RWPE2 (cell line): ENCODE measurements around the gene CD79B.

Experiments used
- ATAC-seq: fragments of 200-7000 bp; cut with Tn5 transposase; 3 replicates; pipeline ENCODE4 v1.9.1; 2021; ENCODE audit warnings: low read depth
- DNase-seq: peaks from one replicate; pipeline ENCODE4 v3.0.0-alpha.2; 2020; ENCODE audit warnings: low spot score
- H3K27ac ChIP-seq: fragments of 450-650 bp; 2 replicates; pipeline ENCODE4 v1.5.1; 2017; ENCODE audit warnings: mild to moderate bottlenecking; ENCODE audit not compliant: poor library complexity, severe bottlenecking
- H3K27me3 ChIP-seq: fragments of 250-450 bp; sonication (Bioruptor Pico); 2 replicates; pipeline ENCODE4 v1.5.1; 2021; ENCODE audit warnings: mild to moderate bottlenecking, moderate library complexity; ENCODE audit not compliant: insufficient read depth, poor library complexity, severe bottlenecking
- H3K36me3 ChIP-seq: fragments of 250-450 bp; sonication (Bioruptor Pico); 2 replicates; pipeline ENCODE4 v1.5.1; 2020; ENCODE audit warnings: low read depth, mild to moderate bottlenecking, moderate library complexity
- H3K4me1 ChIP-seq: fragments of 250-450 bp; sonication (Bioruptor Pico); 2 replicates; pipeline ENCODE4 v1.5.1; 2021; ENCODE audit warnings: mild to moderate bottlenecking, moderate library complexity; ENCODE audit not compliant: insufficient read depth, poor library complexity, severe bottlenecking
- H3K4me3 ChIP-seq: fragments of 250-450 bp; sonication (Bioruptor Pico); 2 replicates; pipeline ENCODE4 v1.5.1; 2021; ENCODE audit warnings: mild to moderate bottlenecking, moderate library complexity; ENCODE audit not compliant: severe bottlenecking
- H3K9me3 ChIP-seq: fragments of 250-450 bp; sonication (Bioruptor Pico); 2 replicates; pipeline ENCODE4 v1.5.1; 2021; ENCODE audit warnings: mild to moderate bottlenecking, moderate library complexity; ENCODE audit not compliant: severe bottlenecking
- CTCF ChIP-seq: fragments of 450-650 bp; IDR thresholded peaks from one replicate; pipeline ENCODE4 v1.5.1; 2017; ENCODE audit warnings: mild to moderate bottlenecking, moderate library complexity; ENCODE audit not compliant: poor library complexity, severe bottlenecking

The CD79B gene

DNA sequence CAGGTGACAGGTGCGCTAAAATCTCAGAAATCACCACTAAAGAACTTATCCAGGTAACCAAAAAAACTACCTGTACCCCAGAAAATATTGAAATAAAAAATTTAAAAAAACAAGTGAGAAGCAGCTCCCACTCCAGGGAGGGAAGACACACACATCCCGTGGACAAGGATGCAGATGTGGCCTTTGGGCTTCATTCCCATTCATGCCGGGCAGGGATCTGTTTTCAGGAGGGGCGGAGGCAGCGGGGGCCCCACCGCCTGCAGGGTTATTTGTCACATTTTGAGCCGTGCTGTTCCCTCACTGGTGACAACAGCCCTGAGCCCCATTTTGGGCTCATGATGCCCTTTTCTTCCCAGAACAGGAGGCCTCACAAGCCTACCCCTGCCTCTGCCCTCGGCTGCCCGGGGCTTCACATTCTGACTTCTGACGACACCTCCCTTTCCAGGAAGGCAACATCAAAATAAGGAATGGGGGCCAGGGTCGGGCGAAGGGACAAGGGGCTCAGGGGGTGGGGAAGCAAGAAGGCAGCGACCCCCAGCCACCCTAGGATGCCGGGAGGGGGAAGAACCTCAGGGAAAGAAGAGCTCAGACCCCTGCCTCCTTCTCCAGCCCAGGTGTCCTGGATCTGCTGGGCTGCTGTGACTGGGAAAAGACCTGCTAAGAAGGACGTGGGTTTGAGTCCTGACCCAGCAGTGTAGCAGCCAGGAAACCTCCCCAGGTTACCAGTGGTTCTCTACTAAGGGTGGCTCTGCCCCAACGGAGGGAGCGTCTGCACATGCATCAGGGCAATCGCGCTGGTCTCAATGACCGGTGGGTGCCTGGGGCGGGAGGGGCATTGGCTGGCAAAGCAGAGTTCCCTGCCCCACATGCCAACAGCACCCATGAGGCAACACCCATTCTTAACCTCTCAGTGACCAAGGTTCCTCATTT lies 2.3 kb upstream of the CD79B start:
- DNase-seq, result no peak
- no peaks in the 10 kb centered on the region for H3K9me3 ChIP-seq

DNA sequence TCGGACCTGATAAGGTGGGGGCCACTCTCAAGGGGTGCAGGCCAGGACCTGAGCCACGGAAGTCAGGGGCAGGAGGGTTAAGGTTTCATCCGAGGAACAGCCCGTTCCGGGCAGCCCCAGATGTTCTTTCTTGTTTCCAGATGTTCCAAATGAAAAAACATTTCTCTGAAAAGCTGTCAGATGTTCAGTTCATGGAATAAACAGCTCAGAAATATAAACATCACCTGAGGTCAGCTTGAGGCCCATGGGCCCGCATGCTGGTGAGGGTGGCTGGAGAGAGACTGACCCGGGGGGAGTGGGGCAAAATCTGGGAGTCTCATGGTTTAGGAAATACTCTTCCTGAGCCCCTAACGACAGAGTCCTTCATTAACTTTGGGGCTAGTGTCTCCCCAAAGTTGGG lies 1.5 kb upstream of the CD79B start:
- no peaks in the 10 kb centered on the region for H3K27me3 ChIP-seq
- no peak overlapping the region for H3K27ac ChIP-seq
- ATAC-seq (no peak), DNase-seq (no peak)
- no peaks in the 10 kb centered on the region for H3K36me3 ChIP-seq
- TF ChIP-seq CTCF, result no peak
- H3K4me3 ChIP-seq, result no peak overlapping the region
- H3K9me3 ChIP-seq, result no peaks in the 10 kb centered on the region
- H3K4me1 ChIP-seq, result no peaks in the 10 kb centered on the region

More for the DNA sequence above, 2.3 kb upstream of the CD79B start:
- Histone ChIP-seq H3K4me1 (no peaks in the 10 kb centered on the region), H3K36me3 (no peaks in the 10 kb centered on the region), H3K4me3 (no peak overlapping the region), H3K27ac (no peak overlapping the region), H3K27me3 (no peaks in the 10 kb centered on the region)
- no peak for TF ChIP-seq CTCF
- ATAC-seq, result no peak

DNA sequence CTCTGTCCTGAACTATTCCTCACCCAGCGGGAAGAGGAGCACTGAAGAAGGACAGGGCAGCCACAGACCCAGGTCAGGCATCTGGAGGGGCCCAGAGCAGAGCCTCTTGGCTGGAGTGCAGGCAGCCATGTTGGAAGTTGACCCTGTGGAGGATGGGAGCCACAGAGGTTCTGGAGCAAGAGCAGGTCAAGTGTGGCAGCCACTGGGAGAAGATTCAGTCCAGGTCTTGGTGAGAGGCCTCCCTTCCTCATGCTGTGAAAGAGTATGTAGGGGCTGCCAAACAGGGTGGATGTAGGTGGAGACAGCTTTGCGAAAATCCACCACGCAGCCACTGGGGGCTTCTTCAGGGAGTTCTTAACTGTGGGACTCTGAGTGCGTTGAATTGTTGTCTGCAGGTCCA lies 590 bp upstream of the CD79B start:
- Histone ChIP-seq H3K36me3 (no peaks in the 10 kb centered on the region), H3K4me3 (no peak overlapping the region), H3K9me3 (no peaks in the 10 kb centered on the region), H3K27ac (no peak overlapping the region), H3K27me3 (no peaks in the 10 kb centered on the region), H3K4me1 (no peaks in the 10 kb centered on the region)
- ATAC-seq (no peak), DNase-seq (no peak)
- no peak for TF ChIP-seq CTCF

GRCh38 chr17:63930951-63931575 lies 1.1 kb downstream of the CD79B start:
- no peaks in the 10 kb centered on the region for H3K4me1 ChIP-seq
- no peaks in the 10 kb centered on the region for H3K9me3 ChIP-seq
- ATAC-seq, result peak; percentile 37; the same call in 1 of the 3 replicates
- H3K27me3 ChIP-seq, result no peaks in the 10 kb centered on the region
- no peak overlapping the region for H3K27ac ChIP-seq
- peak; percentile 67 for DNase-seq
- H3K4me3 ChIP-seq, result no peak overlapping the region
- no peak for TF ChIP-seq CTCF
- no peaks in the 10 kb centered on the region for H3K36me3 ChIP-seq
